ENCODE measurements around the gene MRPS18C.

DNA sequence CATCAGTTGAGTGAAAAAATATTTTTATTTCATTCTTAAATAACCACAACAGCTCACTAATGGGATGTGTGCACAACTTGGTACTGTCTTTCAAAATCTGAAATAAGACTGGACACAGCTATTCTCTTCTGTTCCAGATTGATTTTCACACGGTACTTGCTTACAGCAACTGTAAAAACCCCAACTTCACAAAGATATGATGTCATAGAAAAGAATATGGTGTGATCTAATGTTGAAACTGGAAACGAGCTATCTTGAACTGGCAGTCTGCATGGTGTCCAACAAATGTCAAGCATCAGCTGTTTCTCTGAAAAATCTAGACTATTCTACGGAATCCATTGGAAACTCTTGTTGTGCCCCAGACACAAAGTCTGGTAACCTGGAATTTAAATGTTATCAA lies 15.0 kb upstream of the MRPS18C start:
- no peak for TF ChIP-seq CTCF (IDR thresholded peaks at IDR 0.05; ENCODE audit: borderline replicate concordance, extremely low read depth, low read length, poor library complexity, severe bottlenecking)
- TF ChIP-seq EZH2 (IDR thresholded peaks at IDR 0.05; ENCODE audit: borderline replicate concordance, low read depth, low read length, severe bottlenecking) = no peak

Data from DND-41 (cell line).